ENCODE measurements around the gene CRLF1.

- TF ChIP-seq CTCF (IDR thresholded peaks at IDR 0.05) = no peak
- no peak for TF ChIP-seq POLR2A (IDR thresholded peaks at IDR 0.05; ENCODE audit: low read depth)
Observed at GRCh38 chr19:18599485-18599884, 7.1 kb downstream of the CRLF1 start.

All from esophagus muscularis mucosa (tissue), 3 donors.